Measurements from ENCODE around the gene ICE1.
"Not testable (repeated sequence)": the region's sequence is repeated elsewhere in the genome, so short reads cannot be mapped to it uniquely, and the experiment has no call there.

Gene ICE1

GRCh38 chr5:5405441-5405840 is 17.0 kb upstream of the ICE1 start:
- no peak for DNase-seq

DNA sequence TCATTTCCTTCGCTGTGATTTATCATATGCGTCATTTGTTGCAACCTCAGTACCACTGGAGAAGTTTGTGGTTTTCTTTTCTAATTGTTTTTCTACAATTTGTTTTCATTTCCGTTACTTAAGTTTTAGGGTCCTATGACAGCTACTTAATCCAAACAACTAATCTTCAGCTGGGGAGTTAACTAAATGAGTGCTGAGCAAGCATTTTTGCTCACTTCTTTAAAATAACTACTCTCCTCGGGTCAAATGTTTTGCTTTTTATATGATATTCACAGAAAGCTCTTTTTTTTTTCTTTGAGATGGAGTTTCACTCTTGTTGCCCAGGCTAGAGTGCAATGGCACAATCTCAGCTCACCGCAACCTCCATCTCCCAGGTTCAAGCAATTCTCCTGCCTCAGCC is 14.6 kb upstream of the ICE1 start:
- no peak for DNase-seq

DNA sequence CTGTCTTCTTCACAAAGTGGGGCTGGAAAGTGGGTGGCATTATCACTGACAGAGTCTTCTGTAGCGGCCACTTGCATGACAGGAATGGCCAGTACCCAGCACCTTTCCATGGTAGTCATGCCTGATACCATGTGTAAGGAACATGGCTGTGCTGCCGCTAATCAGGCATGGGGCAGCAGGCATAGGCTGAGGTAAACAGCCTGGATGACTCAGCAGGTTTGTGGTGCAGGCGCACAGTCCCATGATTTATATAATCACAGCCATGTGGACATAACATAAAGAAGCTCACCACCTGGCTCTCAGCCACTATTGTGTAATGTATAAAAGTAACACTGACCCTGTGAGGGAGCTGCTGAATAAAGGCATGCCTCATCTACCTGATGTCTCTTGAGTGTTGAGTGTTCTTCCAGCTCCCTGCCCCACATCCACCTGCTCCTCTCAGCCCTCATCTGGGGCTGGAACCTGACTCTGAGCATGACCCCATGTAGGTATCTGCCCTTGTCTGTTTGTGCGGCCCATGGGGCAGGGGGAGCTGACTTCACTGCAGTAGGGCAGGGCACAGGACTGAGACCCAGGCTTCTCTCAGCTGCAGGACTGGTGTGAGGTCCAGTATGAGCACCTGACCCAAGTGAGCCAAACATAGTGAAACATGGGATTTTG is 13.2 kb upstream of the ICE1 start:
- no peak for DNase-seq

- DNase-seq: not testable (repeated sequence)
Observed at GRCh38 chr5:5413856-5414255, 8.6 kb upstream of the ICE1 start.

GRCh38 chr5:5414999-5415398 is 7.5 kb upstream of the ICE1 start:
- DNase-seq: no peak

GRCh38 chr5:5416733-5417132 is 5.7 kb upstream of the ICE1 start:
- DNase-seq: no peak

DNA sequence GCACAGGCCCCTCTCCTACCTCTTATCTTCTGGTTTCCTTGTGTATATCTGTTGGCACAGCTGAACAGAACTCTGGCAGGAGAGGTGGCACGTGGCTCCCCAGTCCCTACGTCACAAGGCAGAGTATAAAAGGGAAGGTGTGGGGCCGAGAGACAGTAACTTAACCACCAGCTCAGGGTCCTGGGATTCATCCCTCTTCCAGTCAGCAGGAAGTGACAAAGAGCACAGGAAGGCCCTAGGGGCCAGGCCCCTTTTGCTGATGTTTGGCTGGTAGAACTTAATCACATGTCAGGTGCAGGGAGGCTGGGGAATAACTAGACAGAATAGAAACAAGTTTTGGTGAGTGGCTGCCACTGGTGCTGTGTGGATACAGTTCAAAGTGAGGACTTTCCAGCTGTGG is 4.5 kb upstream of the ICE1 start:
- no peak for DNase-seq

GRCh38 chr5:5418764-5419163 is 3.7 kb upstream of the ICE1 start:
- no peak for DNase-seq

GRCh38 chr5:5419291-5420210 is 2.9 kb upstream of the ICE1 start:
- DNase-seq: peak; percentile 8

DNA sequence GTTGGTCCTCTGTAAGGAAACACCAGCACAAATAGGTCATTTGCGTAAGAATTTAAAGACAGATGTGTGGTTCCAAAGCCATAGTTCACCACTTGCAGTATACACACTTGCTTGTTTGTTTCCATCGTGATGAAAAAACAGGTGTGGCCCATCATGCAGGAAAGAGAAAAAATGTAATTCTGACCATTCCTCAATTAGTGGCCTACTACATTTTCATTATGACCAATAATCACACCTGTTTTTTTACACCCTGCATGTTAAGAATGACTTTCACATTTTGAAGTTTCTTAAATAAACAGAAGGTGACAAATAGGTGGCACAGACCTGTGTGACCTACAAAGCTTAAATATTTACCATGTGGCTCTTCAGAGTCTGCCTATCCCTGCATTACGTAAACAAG is 2.2 kb upstream of the ICE1 start:
- DNase-seq: no peak

DNA sequence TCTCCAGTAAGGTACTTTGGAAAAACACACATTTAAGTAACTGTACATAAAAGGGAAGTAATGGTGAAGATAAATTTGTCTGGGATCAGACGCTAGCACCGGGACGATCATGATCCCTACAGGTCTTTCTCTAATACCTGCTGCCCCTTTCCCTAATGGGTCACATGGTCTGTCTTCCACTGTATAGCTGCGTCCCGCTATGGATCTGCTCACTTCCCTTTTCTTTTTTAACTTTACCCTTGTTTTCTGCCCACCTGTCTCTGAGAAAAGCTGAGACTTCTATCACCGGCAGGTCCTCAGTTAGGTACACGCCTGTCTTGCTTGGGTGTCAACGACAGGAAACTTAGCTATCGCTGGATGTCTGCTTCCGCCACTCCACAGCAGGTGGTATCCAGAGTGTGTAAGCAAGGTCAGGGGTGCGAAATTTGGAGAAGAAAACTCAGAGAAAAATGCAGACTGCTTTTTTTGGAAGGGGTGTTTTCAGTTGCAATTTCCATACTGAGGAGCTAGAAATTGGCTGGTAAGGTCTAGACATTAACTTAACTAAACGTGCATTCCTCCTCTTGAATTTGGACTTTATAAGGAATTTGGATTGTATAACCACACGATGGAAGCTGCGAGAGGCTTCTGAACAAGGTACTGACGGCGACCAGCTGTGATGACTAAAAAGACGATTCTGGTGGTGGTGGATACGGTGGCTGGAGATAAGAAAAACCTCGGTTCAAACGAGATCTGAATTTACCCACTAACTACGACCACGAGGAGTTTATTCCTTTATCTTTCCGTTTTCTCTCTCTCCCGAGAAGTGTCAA is 1.1 kb upstream of the ICE1 start:
- no peak for DNase-seq

DNA sequence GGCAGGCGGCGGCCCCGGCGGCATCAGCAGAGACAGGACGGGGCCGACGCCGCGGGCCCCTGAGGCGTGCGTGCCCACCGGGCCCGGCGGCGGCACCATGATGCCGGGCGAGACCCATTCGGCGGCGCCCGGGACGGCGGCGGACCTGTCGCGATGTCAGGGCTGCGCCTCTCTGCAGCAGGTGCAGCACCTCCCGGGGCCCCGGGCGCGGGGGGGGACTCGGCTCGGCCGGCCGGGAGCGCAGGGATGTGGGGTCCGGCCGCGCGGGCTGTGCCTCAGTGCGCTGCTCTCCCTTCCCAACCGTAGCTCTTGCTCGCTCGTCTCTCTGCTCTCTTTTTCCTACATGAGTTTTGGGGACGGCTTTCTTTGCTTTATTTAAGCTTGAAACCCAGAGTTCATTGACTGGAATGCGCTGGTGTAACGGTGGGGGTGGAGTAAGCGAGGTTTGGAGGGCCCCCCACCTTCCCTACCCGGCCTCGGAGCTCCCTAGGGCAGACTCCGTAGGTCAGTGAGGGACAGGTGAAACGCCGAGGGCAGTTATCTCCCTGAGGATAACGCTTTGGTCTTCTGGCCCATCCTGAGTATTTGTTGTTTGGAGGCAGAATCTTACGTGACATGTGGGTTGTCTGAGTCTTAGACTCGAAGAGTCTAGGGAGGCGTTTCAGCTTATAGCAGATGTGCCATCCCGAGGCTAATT is 490 bp downstream of the ICE1 start:
- no peak for DNase-seq

DNA sequence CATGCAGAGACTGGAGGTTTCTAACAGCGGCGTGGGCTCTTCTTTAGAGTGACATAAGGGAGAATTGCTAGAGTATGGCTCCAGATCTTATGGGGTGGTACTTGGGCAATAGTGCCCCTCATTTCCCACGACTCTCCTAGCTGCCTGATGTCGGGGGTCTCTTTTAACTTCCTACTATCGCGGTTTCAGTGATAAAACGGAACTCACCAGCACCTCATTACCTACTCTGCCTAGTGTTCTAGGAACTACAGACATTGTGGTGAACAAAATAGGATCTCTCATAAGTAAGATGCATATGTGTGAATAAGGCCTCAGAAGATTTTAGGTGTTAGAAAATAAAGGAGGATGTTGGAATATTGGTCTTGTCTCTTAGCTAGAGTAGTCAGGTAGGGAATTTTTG is 1.1 kb downstream of the ICE1 start:
- no peak for DNase-seq

DNA sequence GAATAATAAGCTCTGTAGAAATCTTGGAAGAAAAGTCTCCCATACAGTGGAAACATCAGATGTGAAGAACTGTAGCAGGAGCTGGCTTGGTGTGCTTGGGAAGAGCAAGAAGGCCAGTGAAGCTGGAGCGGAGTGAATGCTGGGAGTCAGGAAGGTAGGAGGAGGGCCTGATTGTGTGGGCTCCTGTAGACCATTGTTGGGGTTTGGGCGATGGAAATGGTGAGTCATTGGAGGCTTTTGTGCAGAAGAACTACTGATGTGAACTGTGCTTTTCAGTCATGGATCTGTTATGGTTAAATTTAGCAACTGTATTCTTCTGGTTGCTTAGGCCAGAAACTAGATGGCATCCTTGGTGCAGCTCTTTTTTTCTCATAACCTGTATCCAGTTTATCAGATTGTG is 2.3 kb downstream of the ICE1 start:
- no peak for DNase-seq

DNA sequence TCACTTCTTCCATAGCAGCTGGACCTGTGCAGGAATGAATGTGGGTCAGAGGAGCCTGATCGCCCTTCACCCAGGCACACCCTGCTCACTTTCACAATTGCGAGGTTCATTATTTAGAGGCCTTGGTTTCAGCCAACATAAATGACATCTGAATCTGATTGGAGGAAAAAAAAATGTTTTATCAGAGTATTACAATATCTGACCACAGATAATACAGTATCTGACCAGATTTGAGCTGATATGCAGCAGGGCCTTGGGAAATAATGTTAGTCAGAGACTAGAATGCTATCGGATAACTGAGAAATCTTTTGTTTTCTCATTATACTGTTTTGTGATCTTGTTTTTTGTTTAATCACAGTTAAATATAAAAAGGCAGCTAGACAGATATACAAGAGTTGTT is 7.7 kb downstream of the ICE1 start:
- DNase-seq: no peak

DNA sequence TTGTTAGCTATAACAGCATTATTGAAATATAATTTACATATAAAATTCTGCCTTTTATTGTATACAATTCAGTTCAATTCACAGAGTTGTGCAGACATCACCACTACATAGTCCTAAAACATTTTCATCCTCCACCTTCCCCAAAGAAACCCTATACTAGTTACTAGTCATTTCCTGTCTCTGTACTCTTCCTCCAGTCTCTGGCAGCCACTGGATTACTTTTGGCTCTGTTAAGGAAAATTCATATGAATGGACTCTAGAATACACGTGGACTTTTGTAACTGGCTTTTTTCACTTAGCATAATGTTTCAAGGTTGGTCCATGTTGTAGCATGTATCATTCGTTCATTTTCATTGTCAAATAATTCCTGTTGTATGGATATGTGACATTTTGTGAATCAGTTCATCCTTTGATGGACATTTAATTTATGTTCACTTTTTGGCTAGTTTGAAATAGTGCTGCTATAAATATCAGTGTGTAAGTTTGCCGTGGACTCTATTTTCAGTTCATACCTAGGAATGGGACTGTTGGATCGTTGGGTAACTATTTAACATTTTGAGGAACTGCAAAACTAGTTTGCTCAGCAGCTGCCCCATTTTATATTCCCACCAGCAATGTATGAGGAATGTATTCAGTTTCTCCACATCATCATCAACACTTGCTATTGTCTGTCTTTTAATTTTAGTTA is 9.7 kb downstream of the ICE1 start:
- DNase-seq: peak; percentile 5

- DNase-seq: no peak
Observed at GRCh38 chr5:5436203-5436760, 13.8 kb downstream of the ICE1 start.

- no peak for DNase-seq
Observed at GRCh38 chr5:5437227-5438172, 15.0 kb downstream of the ICE1 start.

- DNase-seq: no peak
Observed at GRCh38 chr5:5451863-5452262, 29.4 kb downstream of the ICE1 start.

- no peak for DNase-seq
Observed at GRCh38 chr5:5453131-5453530, 30.7 kb downstream of the ICE1 start.

- no peak for DNase-seq
Observed at GRCh38 chr5:5454391-5454790, 31.9 kb downstream of the ICE1 start.
